NCI-H2171 (cell line): Measurements from ENCODE around the gene PDE6H.

Experiments used
- DNase-seq: peaks from one replicate; lab custom pipeline; 2025; lab: John Stamatoyannopoulos, UW

PDE6H gene

DNA sequence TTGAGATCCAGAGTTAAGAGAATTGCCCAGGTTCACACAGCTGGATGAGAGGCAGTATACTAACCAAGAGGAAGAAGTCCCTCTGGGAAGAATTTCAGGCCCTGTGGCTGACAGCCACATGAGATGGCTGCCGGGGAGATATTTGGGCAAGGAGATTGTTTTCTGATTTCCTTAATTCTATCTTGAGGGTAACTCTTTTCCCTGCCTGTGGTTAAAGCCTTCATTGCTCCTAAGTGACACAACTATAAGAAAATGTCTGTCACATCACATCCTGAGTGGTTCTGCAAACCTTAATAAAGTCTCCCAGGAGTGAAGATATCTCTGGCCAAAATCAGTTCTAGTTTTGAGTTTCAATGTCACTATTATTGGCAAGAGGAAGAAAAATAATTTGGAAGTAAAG, 21.0 kb upstream of the PDE6H start:
- DNase-seq, result no peak

DNA sequence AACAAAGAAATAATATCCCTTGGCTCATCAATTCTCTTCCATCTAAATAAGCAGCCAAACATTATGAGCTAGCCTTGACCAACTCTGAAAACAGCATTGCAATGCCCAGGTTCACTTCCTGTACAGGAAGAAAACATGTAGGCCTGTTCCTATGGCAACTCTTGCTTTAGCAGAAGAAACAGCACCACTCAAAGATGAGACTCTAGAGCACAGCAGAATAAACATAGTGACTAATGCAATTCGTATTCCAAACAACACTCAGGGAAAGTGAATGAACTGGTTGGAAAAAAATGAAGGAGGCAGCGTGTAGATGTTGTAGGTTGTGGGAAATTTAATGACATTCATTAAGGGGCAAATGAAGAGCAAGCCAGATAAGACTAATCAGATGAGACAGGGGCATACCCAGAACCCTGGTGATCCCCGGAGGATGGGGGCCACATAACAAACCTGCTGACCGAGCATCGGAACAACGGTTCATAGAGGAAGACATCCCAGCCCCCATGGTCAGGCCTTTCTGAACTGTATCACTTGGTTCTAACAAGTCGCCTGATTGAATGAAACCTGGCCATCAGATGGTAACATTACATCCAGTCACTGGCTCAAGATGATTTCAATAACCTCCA, 20.4 kb upstream of the PDE6H start:
- DNase-seq, result no peak

DNA sequence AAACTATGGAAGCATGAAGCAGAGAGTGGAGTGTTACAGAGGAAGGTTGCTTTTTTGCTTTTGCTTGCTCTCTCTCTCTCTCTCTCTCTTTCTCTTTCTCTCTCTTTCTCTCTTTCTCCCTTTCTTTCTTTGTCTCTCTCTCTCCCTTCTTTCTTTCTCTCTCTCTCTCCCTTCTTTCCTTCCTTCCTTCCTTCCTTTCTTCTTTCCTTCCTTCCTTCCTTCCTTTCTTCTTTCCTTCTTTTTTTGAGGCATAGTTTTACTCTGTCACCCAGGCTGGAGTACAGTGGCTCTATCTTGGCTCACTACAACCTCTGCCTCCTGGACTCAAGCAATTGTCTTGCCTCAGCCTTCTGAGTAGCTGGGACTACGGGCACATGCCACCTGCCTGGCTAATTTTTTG, 19.1 kb upstream of the PDE6H start:
- no peak for DNase-seq

DNA sequence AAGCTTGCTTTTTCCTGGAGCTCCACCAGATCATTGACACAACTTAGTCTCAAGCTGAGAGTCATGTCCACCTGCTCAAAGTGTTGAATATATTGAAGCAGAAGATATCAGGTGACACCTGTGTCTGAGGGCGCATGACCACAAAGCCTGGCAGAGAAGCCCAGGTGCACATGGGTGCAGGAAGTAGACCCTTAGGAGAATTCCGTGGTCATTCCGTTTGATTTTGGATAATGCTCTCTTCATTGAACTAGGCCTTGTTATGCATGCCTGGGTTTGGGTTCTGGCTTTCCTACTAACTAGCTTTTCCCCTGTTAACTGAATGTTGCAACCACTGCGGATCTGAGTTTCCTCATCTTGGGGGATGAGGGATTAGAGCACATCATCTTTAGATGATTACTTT, 18.6 kb upstream of the PDE6H start:
- no peak for DNase-seq

DNA sequence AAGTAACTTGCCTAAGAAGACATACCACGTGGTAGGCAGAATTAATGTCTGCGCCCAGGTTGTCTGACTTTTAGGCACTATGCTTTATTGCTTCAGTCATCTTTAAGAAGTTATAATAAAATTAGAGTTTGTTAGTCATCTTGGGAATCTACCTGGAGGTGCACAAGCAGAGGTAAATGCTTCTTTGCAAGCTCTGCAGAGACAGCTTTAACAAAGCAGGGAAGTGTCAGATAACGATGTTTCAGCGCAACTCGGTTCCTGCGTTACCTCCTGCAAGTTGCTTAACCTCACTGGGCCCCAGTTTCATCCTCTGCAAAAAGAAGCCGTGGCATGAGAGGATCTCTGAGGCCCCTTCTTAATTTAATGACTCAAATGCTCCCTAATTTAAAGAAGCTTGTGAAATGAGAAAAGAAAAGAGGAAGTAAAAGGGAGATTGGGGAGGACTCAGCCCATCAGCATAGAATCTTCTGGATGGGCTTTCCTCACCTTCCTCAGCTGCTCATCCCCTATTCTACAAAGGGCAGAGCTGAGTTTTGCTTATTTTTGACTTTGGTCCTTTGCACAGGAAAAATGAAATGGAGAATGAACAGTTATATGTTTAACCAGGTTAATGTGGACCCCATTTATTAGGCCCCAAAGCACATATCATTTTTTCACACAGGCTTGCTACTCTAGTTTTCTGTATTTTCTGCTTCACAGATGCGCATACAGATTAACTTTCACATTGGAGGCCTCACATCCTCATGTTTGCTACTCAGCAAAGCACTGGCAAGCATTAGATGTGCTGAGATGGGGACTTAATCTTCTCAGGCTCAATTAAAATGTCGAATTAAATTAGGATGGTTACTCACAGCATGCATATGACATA, 16.6 kb upstream of the PDE6H start:
- no peak for DNase-seq

DNA sequence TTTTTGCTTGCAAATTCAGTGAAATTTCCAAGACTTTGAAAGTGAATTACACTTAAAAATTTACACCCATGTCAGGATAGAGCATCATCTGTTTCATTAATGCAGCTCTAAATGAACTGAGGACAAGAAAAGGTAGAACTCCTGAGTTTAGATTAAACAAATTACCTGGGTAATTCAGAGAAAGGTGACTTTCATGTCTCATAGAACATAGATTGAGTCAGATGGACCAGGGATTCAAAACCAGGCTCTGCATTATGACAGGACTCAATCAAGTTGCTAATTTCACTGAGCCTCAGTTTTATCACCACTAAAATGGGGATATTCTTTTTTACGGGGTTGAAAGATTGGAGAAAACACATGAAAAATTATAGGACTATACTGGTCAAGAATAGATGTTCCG, 15.9 kb upstream of the PDE6H start:
- DNase-seq, result no peak

DNA sequence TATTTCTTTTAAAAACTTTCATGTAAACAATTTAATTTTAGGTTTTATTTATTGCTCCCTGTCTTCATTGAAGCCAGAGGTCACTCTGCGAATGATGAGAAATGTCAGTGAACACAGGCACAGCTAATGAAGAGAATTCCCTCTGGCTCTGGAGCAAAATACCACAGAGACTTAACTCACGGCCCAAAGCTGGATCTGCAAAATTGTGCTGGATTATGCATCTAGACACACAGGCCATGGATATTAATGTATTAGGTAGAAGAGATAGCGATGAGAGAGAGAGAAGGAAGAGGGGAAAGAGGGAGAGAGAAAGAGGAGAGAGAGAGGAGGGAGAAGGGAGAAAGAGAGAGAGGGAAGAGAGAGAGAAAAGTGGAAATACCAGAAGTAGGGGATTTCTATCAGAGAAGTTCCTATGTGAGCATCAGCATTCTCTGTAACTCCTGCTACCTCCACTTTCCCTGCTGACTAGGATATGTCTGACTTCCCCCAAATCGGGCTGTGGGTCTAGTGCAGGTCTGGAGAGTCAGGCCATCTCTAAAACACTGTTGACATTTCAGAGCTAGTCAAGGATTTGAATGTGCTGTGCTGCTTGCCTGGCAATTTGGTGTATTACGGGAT, 15.2 kb upstream of the PDE6H start:
- DNase-seq, result no peak

DNA sequence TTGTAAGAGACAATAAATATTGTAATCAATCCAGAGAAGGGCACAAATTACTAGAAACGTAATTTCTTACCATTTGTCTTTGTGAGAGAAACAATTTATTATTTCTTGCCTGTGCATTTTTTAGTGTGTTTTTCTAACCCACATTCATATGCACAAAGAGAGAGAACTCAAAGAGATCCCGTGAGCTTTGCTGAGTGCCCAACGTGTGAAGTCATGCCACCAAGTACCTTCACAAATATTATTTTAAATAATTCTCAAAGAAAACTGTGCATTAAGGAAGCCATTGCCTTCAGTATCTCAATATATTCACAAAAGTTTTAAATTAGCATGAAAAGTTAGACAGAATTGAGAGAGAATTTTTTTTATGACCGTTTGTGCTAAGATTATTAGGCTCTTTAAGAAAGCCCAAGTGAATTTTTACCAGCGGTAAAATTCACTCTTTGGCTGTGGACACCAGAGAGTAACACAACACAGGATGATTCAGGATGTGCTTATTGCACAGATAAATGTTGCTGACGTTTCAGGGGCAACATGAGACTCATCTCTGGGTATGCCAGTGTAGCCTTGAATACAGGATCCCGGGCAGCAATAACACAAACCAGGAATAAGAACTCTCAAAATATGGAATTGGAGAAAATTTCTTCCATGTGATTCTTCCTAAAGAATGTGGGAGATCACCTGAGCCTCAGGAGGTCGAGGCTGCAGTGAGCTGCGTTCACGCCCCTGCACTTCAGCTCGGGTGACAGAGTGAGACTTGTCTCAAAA, 14.3 kb upstream of the PDE6H start:
- no peak for DNase-seq

DNA sequence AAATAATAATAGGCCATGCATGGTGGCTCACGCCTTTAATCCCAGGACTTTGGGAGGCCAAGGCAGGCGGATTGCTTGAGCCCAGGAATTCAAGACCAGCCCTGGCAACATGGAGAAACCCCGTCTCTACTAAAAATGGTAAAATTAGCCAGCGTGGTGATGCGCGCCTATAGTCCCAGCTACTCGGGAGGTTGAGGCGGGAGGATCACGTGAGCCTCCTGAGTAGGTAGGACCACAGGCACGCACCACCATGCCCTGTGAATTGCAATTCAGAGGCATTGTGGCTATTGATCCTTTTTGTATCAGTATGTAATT, 13.8 kb upstream of the PDE6H start:
- DNase-seq, result no peak

DNA sequence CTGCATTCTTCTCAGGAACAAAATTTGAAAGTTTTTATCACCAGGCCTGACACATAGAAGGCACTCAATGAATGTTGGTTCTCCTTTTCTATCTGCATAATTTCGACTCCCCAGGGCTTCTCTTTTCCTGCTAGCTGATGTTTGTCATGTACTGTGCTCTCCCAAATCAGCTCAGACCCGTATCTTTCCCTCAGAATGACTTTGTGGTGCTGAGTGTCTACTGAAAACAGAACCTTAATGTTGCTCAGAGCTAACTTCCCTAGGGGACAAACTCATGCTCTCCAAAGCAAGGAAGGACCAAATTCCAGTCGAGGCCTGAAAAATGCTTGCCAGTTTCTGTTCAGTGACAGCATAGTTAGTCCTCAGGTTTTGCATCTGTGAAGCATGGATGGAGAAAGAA, 13.4 kb upstream of the PDE6H start:
- DNase-seq, result no peak

DNA sequence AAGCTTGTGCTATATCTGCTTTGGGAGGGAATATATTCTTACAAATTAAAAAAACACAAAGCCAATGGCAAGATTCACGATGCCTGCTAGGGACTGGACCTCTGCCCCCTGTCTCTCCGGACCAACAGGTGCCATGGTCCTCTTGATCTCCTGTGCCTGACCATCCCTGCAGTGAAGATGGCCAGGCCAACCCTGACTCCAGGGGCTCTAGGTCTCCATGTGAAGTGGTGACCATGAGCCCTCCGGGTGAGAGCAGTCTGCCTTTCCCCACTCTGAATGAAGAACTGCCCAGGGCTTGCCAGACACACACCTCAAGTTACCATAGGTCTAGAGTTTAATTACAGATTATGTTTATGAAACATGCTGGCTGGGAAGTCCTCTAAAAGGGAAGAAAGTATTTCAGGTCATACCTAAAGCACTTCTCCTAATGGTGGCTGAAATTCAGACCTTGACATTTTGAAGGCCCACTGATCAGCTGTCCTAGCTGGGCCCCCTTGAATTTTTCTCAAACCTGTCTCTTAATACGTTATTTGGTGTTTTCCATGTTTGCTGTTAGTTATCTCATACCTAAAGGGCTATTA, 12.8 kb upstream of the PDE6H start:
- no peak for DNase-seq

DNA sequence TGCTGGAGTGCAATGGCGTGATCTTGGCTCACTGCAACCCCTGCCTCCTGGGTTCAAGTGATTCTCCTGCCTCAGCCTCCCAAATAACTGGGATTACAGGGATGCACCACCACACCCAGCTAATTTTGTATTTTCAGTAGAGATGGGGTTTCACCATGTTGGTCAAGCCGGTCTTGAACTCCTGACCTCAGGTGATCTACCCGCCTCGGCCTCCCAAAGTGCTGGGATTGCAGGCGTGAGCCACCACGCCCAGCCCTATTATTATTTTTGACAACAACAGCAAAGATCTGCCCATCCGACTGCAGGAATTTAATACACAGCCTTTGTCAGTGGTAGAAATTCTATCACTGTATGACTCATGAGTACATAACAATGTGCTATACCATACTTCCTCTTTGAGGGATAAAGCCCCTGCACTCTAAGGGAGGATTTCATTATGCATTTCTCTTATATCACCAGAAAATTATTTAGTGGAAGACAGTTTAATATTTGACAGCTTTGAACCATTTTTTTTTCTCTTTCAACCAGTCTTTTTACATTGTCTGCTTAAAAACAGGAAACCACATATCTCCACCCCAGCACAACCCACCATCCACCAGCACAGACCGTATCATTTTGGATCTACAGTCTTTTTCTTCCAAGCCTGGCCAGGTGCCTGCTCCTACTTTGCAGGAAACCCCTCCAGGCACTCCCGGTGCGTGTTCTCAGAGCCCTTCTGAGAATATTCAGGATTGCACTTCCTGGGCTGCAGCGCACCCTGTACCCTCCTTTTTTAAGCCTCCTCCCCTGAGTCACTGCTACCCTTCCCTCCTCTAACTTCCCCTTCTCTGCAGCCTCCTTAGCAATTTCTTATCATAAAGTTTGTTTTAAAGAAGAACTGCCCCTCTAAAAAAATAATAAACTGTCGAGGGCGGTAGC, 12.0 kb upstream of the PDE6H start:
- DNase-seq, result no peak

DNA sequence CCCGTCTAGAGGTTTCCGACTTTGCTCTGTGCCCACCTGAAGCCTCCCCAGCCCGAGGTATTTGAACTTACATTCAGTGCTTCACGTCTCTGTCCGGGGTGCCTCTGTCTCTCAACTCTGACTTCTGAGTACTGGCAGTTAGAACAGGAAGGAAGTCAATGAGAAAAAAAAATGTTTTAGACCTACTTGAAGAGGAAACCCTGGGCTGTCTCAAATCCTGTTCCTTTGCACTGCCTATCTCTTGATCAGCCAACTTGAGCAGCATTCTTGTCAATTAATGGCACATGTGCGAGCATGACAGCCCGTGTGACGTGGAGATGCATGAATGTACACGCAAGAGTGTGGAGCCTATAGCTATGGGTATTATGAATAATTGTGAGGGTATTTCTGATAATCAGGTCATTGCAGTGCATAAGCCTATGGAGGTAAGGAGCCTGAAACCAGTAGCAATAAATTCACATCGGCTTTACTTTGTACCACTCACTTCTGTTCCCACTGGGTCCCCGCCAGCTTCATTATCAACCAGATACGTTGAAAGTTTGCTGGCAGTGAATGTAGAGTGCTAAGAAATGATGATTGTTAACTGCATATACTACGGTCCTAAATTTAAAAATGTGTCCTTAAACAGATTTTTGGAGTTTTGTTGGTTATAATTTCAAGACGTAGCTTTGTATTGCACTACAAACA, 11.2 kb upstream of the PDE6H start, which contains the start of gene ARHGDIB:
Gene ARHGDIB (minus strand): TSS at position 136 of the 687 bp plus-strand sequence. CDS start 10,889 bp downstream, outside the sequence.
- DNase-seq, result no peak

DNA sequence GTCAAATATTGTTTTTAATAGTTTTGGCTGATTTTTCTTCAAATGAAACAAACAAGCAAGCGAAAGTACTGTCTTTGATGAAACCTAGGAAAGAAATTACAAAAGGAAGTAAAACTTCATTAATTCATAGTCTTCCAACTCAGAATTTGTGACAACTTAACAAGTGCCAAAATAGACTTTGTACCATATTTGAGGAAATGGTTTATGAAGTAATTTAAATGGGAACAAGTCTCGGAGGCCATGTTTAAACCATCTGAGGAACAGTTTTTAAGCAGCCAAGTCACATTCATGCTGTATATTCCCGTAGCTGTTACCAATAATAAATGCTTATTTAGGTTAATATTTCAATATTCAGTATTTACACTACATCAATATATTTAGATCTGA, 10.7 kb upstream of the PDE6H start:
- DNase-seq, result no peak

DNA sequence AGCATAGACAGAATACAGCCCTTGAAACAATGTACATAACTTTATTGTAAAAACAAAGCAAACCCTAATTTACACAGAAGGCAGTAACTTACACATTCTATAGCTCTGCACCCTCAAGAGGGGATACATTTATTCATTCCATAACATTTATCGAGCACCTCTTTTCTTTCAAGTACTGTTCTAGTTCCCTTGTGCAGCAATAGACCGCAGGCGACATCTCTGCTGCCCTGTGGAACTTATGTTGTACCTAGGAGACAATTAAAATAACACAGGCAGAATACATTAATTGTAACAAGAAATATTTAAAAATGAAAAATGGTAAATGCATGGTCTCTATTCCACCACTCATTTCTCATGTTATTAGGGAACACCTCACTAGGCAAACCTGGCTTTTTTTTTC, 10.0 kb upstream of the PDE6H start:
- no peak for DNase-seq

DNA sequence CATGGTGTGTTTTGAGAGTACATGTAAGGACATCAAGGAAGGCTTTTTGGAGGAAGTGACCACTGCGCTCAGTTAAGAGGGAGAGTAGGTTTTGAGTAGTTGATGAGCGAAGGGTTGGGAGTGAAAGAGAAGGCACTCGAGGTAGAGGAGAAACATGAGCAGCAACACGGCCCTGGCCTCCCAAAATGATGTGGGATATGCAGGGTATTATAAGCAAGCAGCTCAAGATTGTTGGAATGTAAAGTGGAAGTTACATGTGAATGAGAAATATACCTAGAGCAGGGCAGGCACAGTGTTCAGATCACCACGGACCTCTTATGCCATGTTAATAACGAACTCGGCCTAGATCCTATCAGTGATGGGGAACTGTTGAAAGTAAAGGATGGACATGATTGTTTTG, 9.3 kb upstream of the PDE6H start:
- no peak for DNase-seq

DNA sequence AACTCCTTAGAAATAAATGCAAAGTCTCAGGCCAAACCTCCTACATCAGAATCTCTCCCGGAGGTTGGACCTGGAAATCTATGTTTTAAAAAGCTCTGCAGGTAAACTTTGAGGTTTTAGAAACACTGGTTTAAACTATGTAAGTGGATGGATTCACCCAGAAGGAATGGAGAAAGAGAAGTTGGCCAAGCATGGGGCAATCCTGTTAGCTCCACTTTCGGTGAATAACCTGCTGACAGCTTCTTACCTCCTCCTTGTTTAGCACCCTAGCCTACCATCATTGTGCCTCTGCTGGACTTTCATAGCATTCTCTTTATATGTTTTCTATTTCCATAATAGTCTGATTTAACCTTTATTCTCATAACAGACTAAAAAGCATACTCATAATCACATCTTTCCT, 8.4 kb upstream of the PDE6H start:
- no peak for DNase-seq

DNA sequence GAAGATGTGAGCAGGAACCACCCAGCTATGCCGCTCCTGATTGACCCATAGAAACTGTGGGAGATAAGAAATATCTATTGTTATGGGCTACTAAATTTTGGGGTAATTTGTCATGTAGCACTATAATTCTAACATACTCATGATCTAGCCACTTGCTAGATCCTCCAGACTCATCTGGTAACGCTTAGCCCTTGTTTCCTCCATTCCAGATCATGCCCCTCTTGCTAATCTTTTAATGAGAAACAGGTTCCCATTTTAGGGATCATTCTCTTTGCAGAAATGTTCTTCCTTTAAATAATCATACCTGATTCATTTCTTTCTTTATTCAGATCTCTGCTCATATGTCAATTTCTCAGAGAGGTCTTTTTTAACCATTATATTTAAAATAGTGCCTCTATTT, 7.6 kb upstream of the PDE6H start:
- DNase-seq, result no peak

DNA sequence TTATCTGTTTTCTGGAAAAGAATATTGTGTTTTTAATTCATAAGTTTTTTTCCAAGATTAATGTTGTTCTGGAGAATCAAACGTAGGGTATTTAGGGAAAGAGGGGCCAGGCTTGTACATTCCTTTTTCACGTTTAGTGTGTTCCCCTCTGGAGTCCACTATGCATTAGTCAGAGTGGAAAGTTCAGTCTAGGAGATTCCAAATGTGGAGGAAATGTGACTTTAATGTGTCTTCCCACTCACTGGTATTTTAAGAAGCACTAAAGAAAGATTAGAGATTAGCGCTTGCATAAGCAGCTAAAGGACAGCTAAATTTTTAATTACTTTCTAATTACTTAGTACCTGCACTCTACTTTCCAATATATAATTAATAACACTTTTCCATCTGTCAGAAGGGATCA, 4.4 kb upstream of the PDE6H start:
- no peak for DNase-seq

DNA sequence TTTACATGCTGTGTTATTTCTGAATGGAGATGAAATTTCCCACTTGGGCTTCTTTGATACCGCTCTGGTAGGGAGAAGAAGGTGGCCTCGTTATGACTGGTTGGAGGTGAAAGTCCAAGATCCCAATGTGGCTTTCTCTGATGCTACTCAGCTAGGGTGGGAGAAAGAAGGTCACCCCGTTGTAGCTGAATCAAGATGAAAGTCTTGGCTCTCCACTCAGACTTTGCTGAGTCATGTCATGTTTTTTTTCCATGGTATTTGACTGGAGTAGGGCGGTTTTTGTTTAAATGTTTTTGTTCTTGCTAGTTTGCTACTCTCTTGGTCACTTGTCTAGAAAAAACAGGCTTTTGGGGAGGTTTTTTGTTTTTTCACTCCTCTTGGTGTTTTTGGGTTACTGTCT, 2.4 kb upstream of the PDE6H start:
- DNase-seq, result no peak

DNA sequence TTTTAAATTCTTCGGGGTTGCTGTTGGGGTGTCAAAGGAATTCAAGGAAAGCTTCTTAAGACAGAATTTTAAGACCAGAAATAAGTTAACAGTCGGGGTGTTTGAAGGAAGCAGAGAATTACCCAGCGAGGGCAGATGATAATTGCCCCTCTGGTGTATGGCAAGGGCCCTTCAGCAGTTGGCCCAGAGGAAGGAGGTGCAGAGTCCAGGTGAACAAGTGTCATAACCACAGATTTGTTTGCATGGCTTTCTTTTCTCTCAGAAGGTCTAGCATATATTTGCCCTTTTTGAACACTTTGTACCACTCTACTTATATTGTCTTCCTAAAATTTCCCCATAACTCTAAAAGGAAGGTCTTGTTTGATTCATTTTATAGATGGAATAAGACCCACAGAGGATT, 1.8 kb downstream of the PDE6H start:
- no peak for DNase-seq
